ENCODE results near the gene PSMD1. TPM values are rescaled to one million over a fixed set of nuclear protein-coding genes. Genes with fewer than 3 reads are reported as not detected.
"Not testable (repeated sequence)": the region's sequence is repeated elsewhere in the genome, so short reads cannot be mapped to it uniquely, and the experiment has no call there.

The PSMD1 gene
- polyA plus RNA-seq, 2 donors = 18.0 to 38.6 TPM

- Histone ChIP-seq H3K4me1 (ENCODE audit: control insufficient read depth in 2 of 2, insufficient read depth in 2 of 2, low read length in 1 of 2) (no peaks in the 10 kb centered on the region), H3K4me3 (ENCODE audit: low read depth in 1 of 2, low read length in 2 of 2) (no peak overlapping the region), H3K27ac (ENCODE audit: low read depth in 2 of 2, low read length in 1 of 2) (no peak overlapping the region), H3K36me3 (ENCODE audit: control insufficient read depth in 2 of 2, insufficient read depth in 2 of 2, low read length in 1 of 2) (peaks cover 5 to 7% of the 10 kb centered on the region in 2 donors), H3K27me3 (ENCODE audit: control insufficient read depth in 1 of 2, insufficient read depth in 2 of 2, low read length in 2 of 2) (no peaks in the 10 kb centered on the region), H3K9me3 (ENCODE audit: control insufficient read depth in 2 of 2, insufficient read depth in 1 of 2, low read depth in 1 of 2, low read length in 1 of 2) (no peaks in the 10 kb centered on the region)
- WGBS, 2 donors = 77 to 91% methylated on average over 3 of the region's 3 CpGs
Observed at GRCh38 chr2:231172025-231172424, 115.4 kb downstream of the PSMD1 start.

GRCh38 chr2:231174211-231174651 lies 117.6 kb downstream of the PSMD1 start:
- WGBS, 2 donors = 39 to 49% methylated on average over 2 of the region's 2 CpGs
- no peak overlapping the region for H3K27ac ChIP-seq (ENCODE audit: low read depth in 2 of 2, low read length in 1 of 2)
- H3K4me1 ChIP-seq (ENCODE audit: control insufficient read depth in 2 of 2, insufficient read depth in 2 of 2, low read length in 1 of 2) = no peaks in the 10 kb centered on the region
- H3K27me3 ChIP-seq (ENCODE audit: control insufficient read depth in 1 of 2, insufficient read depth in 2 of 2, low read length in 2 of 2) = no peaks in the 10 kb centered on the region
- H3K9me3 ChIP-seq (ENCODE audit: control insufficient read depth in 2 of 2, insufficient read depth in 1 of 2, low read depth in 1 of 2, low read length in 1 of 2) = no peaks in the 10 kb centered on the region
- peaks cover 4 to 5% of the 10 kb centered on the region in 2 donors for H3K36me3 ChIP-seq (ENCODE audit: control insufficient read depth in 2 of 2, insufficient read depth in 2 of 2, low read length in 1 of 2)
- H3K4me3 ChIP-seq (ENCODE audit: low read depth in 1 of 2, low read length in 2 of 2) = no peak overlapping the region

- H3K4me1 ChIP-seq (ENCODE audit: control insufficient read depth in 2 of 2, insufficient read depth in 2 of 2, low read length in 1 of 2) = no peaks in the 10 kb centered on the region
- WGBS, 2 donors = 71 to 78% methylated on average over 2 of the region's 2 CpGs
- H3K36me3 ChIP-seq (ENCODE audit: control insufficient read depth in 2 of 2, insufficient read depth in 2 of 2, low read length in 1 of 2) = peaks cover 0 to 4% of the 10 kb centered on the region in 2 donors
- H3K9me3 ChIP-seq (ENCODE audit: control insufficient read depth in 2 of 2, insufficient read depth in 1 of 2, low read depth in 1 of 2, low read length in 1 of 2) = no peaks in the 10 kb centered on the region
- no peak overlapping the region for H3K27ac ChIP-seq (ENCODE audit: low read depth in 2 of 2, low read length in 1 of 2)
- H3K4me3 ChIP-seq (ENCODE audit: low read depth in 1 of 2, low read length in 2 of 2) = no peak overlapping the region
- no peaks in the 10 kb centered on the region for H3K27me3 ChIP-seq (ENCODE audit: control insufficient read depth in 1 of 2, insufficient read depth in 2 of 2, low read length in 2 of 2)
Observed at GRCh38 chr2:231176066-231176465, 119.4 kb downstream of the PSMD1 start.

GRCh38 chr2:231177156-231178025 lies 120.7 kb downstream of the PSMD1 start:
- Histone ChIP-seq H3K4me1 (ENCODE audit: control insufficient read depth in 2 of 2, insufficient read depth in 2 of 2, low read length in 1 of 2) (no peaks in the 10 kb centered on the region), H3K27ac (ENCODE audit: low read depth in 2 of 2, low read length in 1 of 2) (no peak overlapping the region), H3K9me3 (ENCODE audit: control insufficient read depth in 2 of 2, insufficient read depth in 1 of 2, low read depth in 1 of 2, low read length in 1 of 2) (no peaks in the 10 kb centered on the region), H3K27me3 (ENCODE audit: control insufficient read depth in 1 of 2, insufficient read depth in 2 of 2, low read length in 2 of 2) (no peaks in the 10 kb centered on the region), H3K36me3 (ENCODE audit: control insufficient read depth in 2 of 2, insufficient read depth in 2 of 2, low read length in 1 of 2) (peaks cover 0 to 4% of the 10 kb centered on the region in 2 donors), H3K4me3 (ENCODE audit: low read depth in 1 of 2, low read length in 2 of 2) (no peak overlapping the region)
- WGBS, 2 donors = 70 to 80% methylated on average over 11 of the region's 11 CpGs

- not testable (repeated sequence) for H3K27ac ChIP-seq (ENCODE audit: low read depth in 2 of 2, low read length in 1 of 2); H3K4me3 ChIP-seq (ENCODE audit: low read depth in 1 of 2, low read length in 2 of 2); H3K36me3 ChIP-seq (ENCODE audit: control insufficient read depth in 2 of 2, insufficient read depth in 2 of 2, low read length in 1 of 2); H3K27me3 ChIP-seq (ENCODE audit: control insufficient read depth in 1 of 2, insufficient read depth in 2 of 2, low read length in 2 of 2); H3K9me3 ChIP-seq (ENCODE audit: control insufficient read depth in 2 of 2, insufficient read depth in 1 of 2, low read depth in 1 of 2, low read length in 1 of 2); H3K4me1 ChIP-seq (ENCODE audit: control insufficient read depth in 2 of 2, insufficient read depth in 2 of 2, low read length in 1 of 2)
- 59 to 72% methylated on average over 5 of the region's 5 CpGs for WGBS, 2 donors
Observed at GRCh38 chr2:231178805-231179204, 122.1 kb downstream of the PSMD1 start.

- H3K4me3 ChIP-seq (ENCODE audit: low read depth in 1 of 2, low read length in 2 of 2) = no peak overlapping the region
- no peaks in the 10 kb centered on the region for H3K4me1 ChIP-seq (ENCODE audit: control insufficient read depth in 2 of 2, insufficient read depth in 2 of 2, low read length in 1 of 2)
- H3K27me3 ChIP-seq (ENCODE audit: control insufficient read depth in 1 of 2, insufficient read depth in 2 of 2, low read length in 2 of 2) = no peaks in the 10 kb centered on the region
- 64 to 71% methylated on average over 12 of the region's 12 CpGs for WGBS, 2 donors
- no peaks in the 10 kb centered on the region for H3K9me3 ChIP-seq (ENCODE audit: control insufficient read depth in 2 of 2, insufficient read depth in 1 of 2, low read depth in 1 of 2, low read length in 1 of 2)
- no peak overlapping the region for H3K27ac ChIP-seq (ENCODE audit: low read depth in 2 of 2, low read length in 1 of 2)
- no peaks in the 10 kb centered on the region for H3K36me3 ChIP-seq (ENCODE audit: control insufficient read depth in 2 of 2, insufficient read depth in 2 of 2, low read length in 1 of 2)
Observed at GRCh38 chr2:231181860-231182512, 125.3 kb downstream of the PSMD1 start.

- 79 to 85% methylated on average over 8 of the region's 8 CpGs for WGBS, 2 donors
- Histone ChIP-seq H3K36me3 (ENCODE audit: control insufficient read depth in 2 of 2, insufficient read depth in 2 of 2, low read length in 1 of 2) (no peaks in the 10 kb centered on the region), H3K27ac (ENCODE audit: low read depth in 2 of 2, low read length in 1 of 2) (no peak overlapping the region)
Observed at GRCh38 chr2:231182513-231182899, 125.8 kb downstream of the PSMD1 start.

GRCh38 chr2:231183851-231184250 lies 127.2 kb downstream of the PSMD1 start:
- WGBS, 2 donors = 83 to 94% methylated on average over 8 of the region's 8 CpGs
- Histone ChIP-seq H3K27me3 (ENCODE audit: control insufficient read depth in 1 of 2, insufficient read depth in 2 of 2, low read length in 2 of 2) (no peaks in the 10 kb centered on the region), H3K27ac (ENCODE audit: low read depth in 2 of 2, low read length in 1 of 2) (no peak overlapping the region), H3K9me3 (ENCODE audit: control insufficient read depth in 2 of 2, insufficient read depth in 1 of 2, low read depth in 1 of 2, low read length in 1 of 2) (no peaks in the 10 kb centered on the region), H3K36me3 (ENCODE audit: control insufficient read depth in 2 of 2, insufficient read depth in 2 of 2, low read length in 1 of 2) (no peaks in the 10 kb centered on the region), H3K4me3 (ENCODE audit: low read depth in 1 of 2, low read length in 2 of 2) (no peak overlapping the region), H3K4me1 (ENCODE audit: control insufficient read depth in 2 of 2, insufficient read depth in 2 of 2, low read length in 1 of 2) (no peaks in the 10 kb centered on the region)

More at GRCh38 chr2:231182513-231182899, 125.8 kb downstream of the PSMD1 start:
- H3K4me3 ChIP-seq (ENCODE audit: low read depth in 1 of 2, low read length in 2 of 2) = no peak overlapping the region
- H3K4me1 ChIP-seq (ENCODE audit: control insufficient read depth in 2 of 2, insufficient read depth in 2 of 2, low read length in 1 of 2) = no peaks in the 10 kb centered on the region
- H3K9me3 ChIP-seq (ENCODE audit: control insufficient read depth in 2 of 2, insufficient read depth in 1 of 2, low read depth in 1 of 2, low read length in 1 of 2) = no peaks in the 10 kb centered on the region
- no peaks in the 10 kb centered on the region for H3K27me3 ChIP-seq (ENCODE audit: control insufficient read depth in 1 of 2, insufficient read depth in 2 of 2, low read length in 2 of 2)

- Histone ChIP-seq H3K27ac (ENCODE audit: low read depth in 2 of 2, low read length in 1 of 2) (no peak overlapping the region), H3K4me1 (ENCODE audit: control insufficient read depth in 2 of 2, insufficient read depth in 2 of 2, low read length in 1 of 2) (no peaks in the 10 kb centered on the region), H3K4me3 (ENCODE audit: low read depth in 1 of 2, low read length in 2 of 2) (no peak overlapping the region), H3K27me3 (ENCODE audit: control insufficient read depth in 1 of 2, insufficient read depth in 2 of 2, low read length in 2 of 2) (no peaks in the 10 kb centered on the region), H3K9me3 (ENCODE audit: control insufficient read depth in 2 of 2, insufficient read depth in 1 of 2, low read depth in 1 of 2, low read length in 1 of 2) (no peaks in the 10 kb centered on the region), H3K36me3 (ENCODE audit: control insufficient read depth in 2 of 2, insufficient read depth in 2 of 2, low read length in 1 of 2) (no peaks in the 10 kb centered on the region)
- WGBS, 2 donors = 91 to 94% methylated on average over 4 of the region's 4 CpGs
Observed at GRCh38 chr2:231184319-231184718, 127.7 kb downstream of the PSMD1 start.

Measured in esophagus (tissue), 2 donors.